T47D (cell line): ENCODE measurements around the gene ZNF813.
"Not testable (repeated sequence)": the region's sequence is repeated elsewhere in the genome, so short reads cannot be mapped to it uniquely, and the experiment has no call there.

ENCODE experiments used
- DNase-seq, 2 experiments: peaks; one replicate each; pipeline versions ENCODE4 v3.0.0 to v3.0.0-alpha.2; 2011 to 2012; ENCODE audit warnings: low read depth in 1 of 2, low spot score in 1 of 2
- JUND ChIP-seq: IDR thresholded peaks from 2 replicates; pipeline ENCODE4 v1.6.1; 2012; ENCODE audit warnings: low read depth
- in situ Hi-C: cut with HindIII; loops from 2 replicates; pipeline ENCODE4 v1.10.0; 2016; ENCODE audit warnings: low sequenced_read_pairs, low pct_unique_long_range_greater_than_20kb

ZNF813 gene

GRCh38 chr19:53504885-53505284 lies 37.4 kb downstream of the ZNF813 start:
- in situ Hi-C loops, result no loop called here
- DNase-seq, result no peak
- no peak for TF ChIP-seq JUND

- no peak for TF ChIP-seq JUND
- no peak for DNase-seq
- in situ Hi-C loops, result no loop called here
Measured at GRCh38 chr19:53506728-53507127, 39.2 kb downstream of the ZNF813 start.

GRCh38 chr19:53507523-53508442 lies 40.2 kb downstream of the ZNF813 start:
- no peak for TF ChIP-seq JUND
- in situ Hi-C loops, result no loop called here
- no peak for DNase-seq

GRCh38 chr19:53509443-53509842 lies 41.9 kb downstream of the ZNF813 start:
- no peak for TF ChIP-seq JUND
- in situ Hi-C loops, result no loop called here
- DNase-seq, result no peak

- in situ Hi-C loops, result no loop called here
- no peak for DNase-seq
- no peak for TF ChIP-seq JUND
Measured at GRCh38 chr19:53509845-53510244, 42.3 kb downstream of the ZNF813 start.

DNA sequence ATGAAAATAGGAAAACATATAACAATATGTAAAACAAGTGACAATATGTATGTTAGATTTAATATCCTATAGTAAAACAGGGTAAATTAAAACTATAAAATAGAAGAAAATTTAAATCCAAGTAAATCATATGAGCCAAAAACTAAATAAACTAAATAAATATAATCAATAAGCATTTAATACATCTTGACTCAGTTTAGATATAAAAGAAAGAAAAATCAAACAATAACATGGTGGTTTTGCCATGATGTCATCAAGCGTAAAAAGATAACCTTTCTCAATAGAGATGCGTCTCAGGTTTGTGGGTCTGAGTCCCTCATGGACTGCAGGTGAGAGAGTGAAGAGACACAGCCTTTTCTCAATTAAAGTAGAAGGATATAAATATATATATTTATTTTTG lies 43.8 kb downstream of the ZNF813 start:
- no peak for DNase-seq
- no peak for TF ChIP-seq JUND
- in situ Hi-C loops, result no loop called here

GRCh38 chr19:53511933-53512374 lies 44.4 kb downstream of the ZNF813 start:
- no peak for TF ChIP-seq JUND
- in situ Hi-C loops, result no loop called here
- DNase-seq, result peak; percentile 45 to 80

GRCh38 chr19:53515047-53515446 lies 47.5 kb downstream of the ZNF813 start:
- in situ Hi-C loops, DNase-seq: not testable (repeated sequence)

- no peak for DNase-seq
- TF ChIP-seq JUND, result no peak
- in situ Hi-C loops, result no loop called here
Measured at GRCh38 chr19:53517114-53517741, 49.7 kb downstream of the ZNF813 start.

GRCh38 chr19:53518121-53518520 lies 50.6 kb downstream of the ZNF813 start:
- in situ Hi-C loops, result no loop called here
- no peak for DNase-seq
- no peak for TF ChIP-seq JUND

- TF ChIP-seq JUND, result no peak
- in situ Hi-C loops, result no loop called here
- DNase-seq, result no peak
Measured at GRCh38 chr19:53518716-53519115, 51.2 kb downstream of the ZNF813 start.

GRCh38 chr19:53519446-53519845 lies 51.9 kb downstream of the ZNF813 start:
- in situ Hi-C loops, result no loop called here
- TF ChIP-seq JUND, result no peak
- no peak for DNase-seq

DNA sequence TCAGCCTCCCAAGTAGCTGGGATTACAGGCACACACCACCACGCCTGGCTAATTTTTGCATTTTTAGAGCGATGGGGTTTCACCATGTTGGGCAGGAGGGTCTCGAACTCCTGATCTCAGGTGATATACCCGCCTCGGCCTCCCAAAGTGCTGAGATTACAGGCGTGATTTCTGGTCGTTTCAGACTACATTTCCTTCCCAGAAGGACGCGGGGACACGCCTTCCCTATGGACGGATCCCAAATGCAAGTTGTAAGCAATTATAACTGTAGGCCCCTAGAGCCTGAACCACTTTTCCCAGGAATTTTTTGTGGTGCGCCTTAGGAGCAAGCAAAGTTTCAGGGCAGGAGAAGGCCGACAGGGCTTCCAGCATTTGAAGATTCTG lies 52.6 kb downstream of the ZNF813 start:
- no peak for TF ChIP-seq JUND
- DNase-seq, result no peak
- in situ Hi-C loops, result no loop called here
